A549 treated with CORT108297 at 1 μM for 4 hours (cell line): ENCODE measurements around the gene OR9G1. TPM values are rescaled to one million over a fixed set of nuclear protein-coding genes. Genes with fewer than 3 reads are reported as not detected.

Experiments used
- total RNA-seq: library from RNA; stranded (reverse); fragments of 200-300 nt; extraction: Qiagen RNA extraction; gene quantifications from 5 replicates; pipeline ENCODE4 v1.2.3, GENCODE V29; 2022

The OR9G1 gene, protein sequence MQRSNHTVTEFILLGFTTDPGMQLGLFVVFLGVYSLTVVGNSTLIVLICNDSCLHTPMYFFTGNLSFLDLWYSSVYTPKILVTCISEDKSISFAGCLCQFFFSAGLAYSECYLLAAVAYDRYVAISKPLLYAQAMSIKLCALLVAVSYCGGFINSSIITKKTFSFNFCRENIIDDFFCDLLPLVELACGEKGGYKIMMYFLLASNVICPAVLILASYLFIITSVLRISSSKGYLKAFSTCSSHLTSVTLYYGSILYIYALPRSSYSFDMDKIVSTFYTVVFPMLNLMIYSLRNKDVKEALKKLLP
- not detected in 5 replicates for total RNA-seq

GRCh38 chr11:56698795-56699194 lies at the start of gene OR9G1:
Gene OR9G1 (plus strand): TSS chr11:56699095. CDS start chr11:56700388, 1,293 bp downstream.

DNA sequence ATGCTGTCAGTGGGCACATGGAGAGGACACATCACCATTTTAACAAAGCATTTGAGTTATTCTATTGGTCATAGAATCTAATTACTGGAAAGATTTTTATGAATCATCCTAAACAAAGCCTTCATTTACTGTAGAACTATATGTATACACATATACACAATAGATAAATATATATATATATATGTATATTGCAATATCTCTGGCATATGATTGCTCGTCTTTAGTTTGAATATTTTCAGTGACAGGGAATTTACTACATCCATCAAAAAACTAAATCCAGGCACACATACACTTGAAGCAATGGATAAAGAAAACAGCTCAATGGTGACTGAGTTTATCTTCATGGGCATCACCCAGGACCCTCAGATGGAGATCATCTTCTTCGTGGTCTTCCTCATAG lies 35.5 kb upstream of the OR9G1 start, which contains the start of gene OR5AR1:
Gene OR5AR1 (plus strand): TSS at position 301 of the 400 bp plus-strand sequence. CDS start 0 bp downstream, at position 301.

GRCh38 chr11:56748597-56748996 lies 49.7 kb downstream of the OR9G1 start, which contains the start of gene OR9G4:
Gene OR9G4 (minus strand): TSS chr11:56748697. CDS start chr11:56743766, 4,931 bp downstream.

Other genes with a start within 250 kb of the OR9G1 start
- gene OR5M3, start 225.7 kb upstream of the OR9G1 start, total RNA-seq, result not detected in 5 replicates
- not detected in 5 replicates for gene OR5M8, start 207.7 kb upstream of the OR9G1 start, total RNA-seq
- gene OR5M11, start 155.8 kb upstream of the OR9G1 start, total RNA-seq, result not detected in 5 replicates
- not detected in 5 replicates for gene OR5M10, start 121.4 kb upstream of the OR9G1 start, total RNA-seq
- gene OR5M1, start 84.2 kb upstream of the OR9G1 start, total RNA-seq, result not detected in 5 replicates
- gene OR5AP2, start 56.7 kb upstream of the OR9G1 start, total RNA-seq, result not detected in 5 replicates
- gene OR5AR1, start 35.4 kb upstream of the OR9G1 start, total RNA-seq, result not detected in 5 replicates
- not detected in 5 replicates for gene OR9G4, start 49.6 kb downstream of the OR9G1 start, total RNA-seq